OCI-LY3 (cell line): ENCODE results near the gene SEMA3C.

Source experiments
- H2AFZ ChIP-seq: fragments of 200-600, 300-600 bp; shearing (Covaris generic); 2 replicates; pipeline ENCODE4 v1.6.0; 2014; ENCODE audit warnings: antibody characterized with exemption, low read depth, low read length
- H3K27ac ChIP-seq: fragments of 200-600, 300-600 bp; sonication (generic); 2 replicates; pipeline ENCODE4 v1.5.1; 2014; ENCODE audit warnings: mild to moderate bottlenecking, low read length, moderate library complexity, mixed read lengths
- H3K27me3 ChIP-seq: fragments of 200-600, 300-600 bp; sonication (generic); 2 replicates; pipeline ENCODE4 v1.6.1; 2014; ENCODE audit warnings: low read depth, low read length, mixed read lengths
- H3K36me3 ChIP-seq: fragments of 200-600, 300-600 bp; sonication (generic); replicated peaks from 2 replicates; pipeline ENCODE3; 2014; ENCODE audit warnings: low read depth, low read length, mixed read lengths
- H3K4me1 ChIP-seq: fragments of 300-600, 200-600 bp; sonication (generic); 2 replicates; pipeline ENCODE4 v1.6.1; 2014; ENCODE audit warnings: low read length, mixed read lengths
- H3K4me2 ChIP-seq: fragments of 200-600, 300-600 bp; sonication (generic); 2 replicates; pipeline ENCODE4 v1.6.1; 2014; ENCODE audit warnings: low read length, mixed read lengths
- H3K4me3 ChIP-seq: fragments of 300-600, 200-600 bp; sonication (generic); 2 replicates; pipeline ENCODE4 v1.5.1; 2014; ENCODE audit warnings: antibody characterized with exemption, mild to moderate bottlenecking, low read length, moderate library complexity
- H3K79me2 ChIP-seq: fragments of 300-600, 200-600 bp; shearing (Covaris generic); 2 replicates; pipeline ENCODE4 v1.6.1; 2014; ENCODE audit warnings: mild to moderate bottlenecking, low read length, mixed read lengths
- H3K9ac ChIP-seq: fragments of 300-600, 200-600 bp; shearing (Covaris generic); 2 replicates; pipeline ENCODE4 v1.6.0; 2014; ENCODE audit warnings: mild to moderate bottlenecking, low read length, moderate library complexity
- H3K9me3 ChIP-seq: fragments of 200-600, 300-600 bp; shearing (Covaris generic); 2 replicates; pipeline ENCODE4 v1.6.1; 2014; ENCODE audit warnings: low read length, mixed read lengths; ENCODE audit not compliant: insufficient read depth
- H4K20me1 ChIP-seq: fragments of 200-600, 300-600 bp; sonication (generic); 2 replicates; pipeline ENCODE4 v1.6.1; 2016; ENCODE audit warnings: low read length, mixed read lengths; ENCODE audit not compliant: insufficient read depth
- EZH2phosphoT487 ChIP-seq: fragments of 200-600 bp; shearing (Covaris generic); IDR thresholded peaks from 2 replicates; pipeline ENCODE4 v1.6.1; 2018; ENCODE audit warnings: antibody characterized with exemption, mixed run types, low read depth
- TF ChIP-seq, protein P1 (sequence below): fragments of 200-600, 300-600 bp; sonication (generic); IDR thresholded peaks from 2 replicates; pipeline ENCODE4 v1.5.1; 2014; ENCODE audit warnings: antibody characterized with exemption, low read length, low read depth

Gene SEMA3C

DNA sequence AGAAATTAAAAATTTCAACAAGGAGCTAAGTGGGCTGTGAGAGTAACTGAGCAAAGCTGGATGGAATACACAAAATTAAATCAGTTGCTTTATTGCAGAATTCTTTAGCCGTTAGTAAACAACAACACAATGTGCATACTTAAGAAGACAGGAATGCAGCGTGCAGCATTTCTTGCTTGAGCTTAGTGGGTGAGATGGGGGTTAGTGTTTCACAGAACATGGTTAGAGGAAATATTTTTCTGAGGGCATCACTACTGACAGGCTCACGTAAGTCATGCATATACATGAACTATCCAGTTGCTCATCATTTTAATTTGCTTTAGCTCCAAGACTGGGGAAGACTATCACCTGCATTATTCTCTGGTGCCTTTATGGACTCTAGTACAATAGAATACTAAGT lies 199.6 kb downstream of the SEMA3C start:
- Histone ChIP-seq H3K36me3 (no peaks in the 10 kb centered on the region), H3K79me2 (no peaks in the 10 kb centered on the region), H3K9ac (no peak overlapping the region), H2AFZ (no peak overlapping the region), H4K20me1 (no peaks in the 10 kb centered on the region), H3K4me3 (no peak overlapping the region), H3K4me2 (no peak overlapping the region), H3K4me1 (peaks cover 26% of the 10 kb centered on the region), H3K9me3 (no peaks in the 10 kb centered on the region), H3K27ac (no peak overlapping the region), H3K27me3 (no peaks in the 10 kb centered on the region)
- TF ChIP-seq, protein P1, sequence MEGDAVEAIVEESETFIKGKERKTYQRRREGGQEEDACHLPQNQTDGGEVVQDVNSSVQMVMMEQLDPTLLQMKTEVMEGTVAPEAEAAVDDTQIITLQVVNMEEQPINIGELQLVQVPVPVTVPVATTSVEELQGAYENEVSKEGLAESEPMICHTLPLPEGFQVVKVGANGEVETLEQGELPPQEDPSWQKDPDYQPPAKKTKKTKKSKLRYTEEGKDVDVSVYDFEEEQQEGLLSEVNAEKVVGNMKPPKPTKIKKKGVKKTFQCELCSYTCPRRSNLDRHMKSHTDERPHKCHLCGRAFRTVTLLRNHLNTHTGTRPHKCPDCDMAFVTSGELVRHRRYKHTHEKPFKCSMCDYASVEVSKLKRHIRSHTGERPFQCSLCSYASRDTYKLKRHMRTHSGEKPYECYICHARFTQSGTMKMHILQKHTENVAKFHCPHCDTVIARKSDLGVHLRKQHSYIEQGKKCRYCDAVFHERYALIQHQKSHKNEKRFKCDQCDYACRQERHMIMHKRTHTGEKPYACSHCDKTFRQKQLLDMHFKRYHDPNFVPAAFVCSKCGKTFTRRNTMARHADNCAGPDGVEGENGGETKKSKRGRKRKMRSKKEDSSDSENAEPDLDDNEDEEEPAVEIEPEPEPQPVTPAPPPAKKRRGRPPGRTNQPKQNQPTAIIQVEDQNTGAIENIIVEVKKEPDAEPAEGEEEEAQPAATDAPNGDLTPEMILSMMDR = no peak

DNA sequence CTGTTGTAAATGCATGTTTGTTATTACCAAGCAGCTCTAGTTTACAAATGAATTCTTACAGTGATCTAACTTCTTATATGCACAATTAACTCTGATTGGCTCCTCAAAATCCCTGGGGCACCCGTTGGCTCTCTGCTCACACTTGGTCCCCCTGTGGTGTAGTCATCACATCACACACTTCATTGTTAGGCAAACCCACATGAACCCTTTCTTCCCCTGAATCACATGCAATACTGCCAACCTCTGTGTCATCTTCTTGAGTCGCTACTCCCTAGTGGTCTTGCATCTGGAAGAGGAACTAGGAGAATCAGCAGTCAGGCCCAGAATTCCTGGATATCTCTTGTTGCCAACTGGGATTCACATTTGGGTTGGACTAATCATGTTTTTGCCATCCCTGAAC lies 207.3 kb downstream of the SEMA3C start:
- no peak overlapping the region for H2AFZ ChIP-seq
- no peak overlapping the region for H3K27ac ChIP-seq
- H3K4me2 ChIP-seq = no peak overlapping the region

DNA sequence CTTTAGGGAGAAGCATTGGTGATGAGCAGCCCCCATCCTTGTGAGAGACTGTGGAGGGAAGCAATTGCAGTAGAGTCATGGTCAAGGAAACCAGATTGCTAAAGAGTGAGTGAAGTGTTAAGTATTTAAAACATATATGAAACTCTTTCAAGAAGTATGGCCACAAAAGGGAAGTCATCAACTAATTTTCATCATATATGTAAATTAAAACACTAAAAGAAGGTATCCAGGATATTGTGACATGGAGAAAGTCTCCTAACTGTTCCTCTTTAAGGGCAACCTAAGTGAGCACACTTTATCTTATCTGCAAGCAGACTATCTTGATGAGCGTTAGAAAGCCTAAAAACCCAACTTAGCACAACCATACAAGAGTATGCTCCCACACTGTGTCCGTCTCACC lies 210.7 kb downstream of the SEMA3C start:
- no peaks in the 10 kb centered on the region for H3K36me3 ChIP-seq
- H3K9me3 ChIP-seq = no peaks in the 10 kb centered on the region
- H3K27me3 ChIP-seq = no peaks in the 10 kb centered on the region
- no peaks in the 10 kb centered on the region for H4K20me1 ChIP-seq
- H3K4me1 ChIP-seq = peaks cover 7% of the 10 kb centered on the region
- no peaks in the 10 kb centered on the region for H3K79me2 ChIP-seq
- H3K4me2 ChIP-seq = no peak overlapping the region
- TF ChIP-seq, protein P1 = no peak
- no peak for TF ChIP-seq EZH2phosphoT487
- H3K27ac ChIP-seq = no peak overlapping the region
- no peak overlapping the region for H3K4me3 ChIP-seq
- H2AFZ ChIP-seq = no peak overlapping the region
- H3K9ac ChIP-seq = no peak overlapping the region

More for the DNA sequence above, 207.3 kb downstream of the SEMA3C start:
- H3K27me3 ChIP-seq = no peaks in the 10 kb centered on the region
- no peaks in the 10 kb centered on the region for H3K36me3 ChIP-seq
- H3K9ac ChIP-seq = no peak overlapping the region
- no peak for TF ChIP-seq EZH2phosphoT487
- TF ChIP-seq, protein P1 = no peak
- H4K20me1 ChIP-seq = no peaks in the 10 kb centered on the region
- H3K9me3 ChIP-seq = no peaks in the 10 kb centered on the region
- no peaks in the 10 kb centered on the region for H3K79me2 ChIP-seq
- H3K4me1 ChIP-seq = peaks cover 7% of the 10 kb centered on the region
- no peak overlapping the region for H3K4me3 ChIP-seq

DNA sequence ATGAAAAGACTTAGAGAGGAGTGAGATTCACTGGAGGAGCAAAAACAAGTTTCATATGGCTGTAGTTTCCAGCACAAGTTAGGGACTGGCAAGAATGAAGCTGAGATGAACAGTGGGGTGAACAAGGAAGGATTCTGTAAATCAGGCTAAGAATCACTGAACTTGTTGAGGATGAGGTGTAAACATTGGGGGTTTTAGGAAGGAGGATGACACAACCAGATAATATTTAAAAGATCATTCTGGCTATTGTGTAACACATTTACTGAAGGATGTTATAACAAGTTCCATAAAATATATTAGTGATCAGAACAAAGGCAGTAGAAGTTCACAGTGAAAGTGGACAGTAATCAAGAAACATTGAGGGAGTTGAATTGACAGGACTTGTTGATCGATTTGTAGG lies 211.5 kb downstream of the SEMA3C start:
- no peaks in the 10 kb centered on the region for H3K79me2 ChIP-seq
- TF ChIP-seq, protein P1 = no peak
- TF ChIP-seq EZH2phosphoT487 = no peak
- H3K27me3 ChIP-seq = no peaks in the 10 kb centered on the region
- H4K20me1 ChIP-seq = no peaks in the 10 kb centered on the region
- no peak overlapping the region for H3K4me3 ChIP-seq
- no peak overlapping the region for H2AFZ ChIP-seq
- no peak overlapping the region for H3K27ac ChIP-seq
- H3K4me1 ChIP-seq = peaks cover 7% of the 10 kb centered on the region
- H3K36me3 ChIP-seq = no peaks in the 10 kb centered on the region
- H3K4me2 ChIP-seq = no peak overlapping the region
- no peaks in the 10 kb centered on the region for H3K9me3 ChIP-seq
- H3K9ac ChIP-seq = no peak overlapping the region
